Lower lobe of right lung (tissue), 2 donors: ENCODE data around the gene KIAA0825. TPM values are rescaled to one million over a fixed set of nuclear protein-coding genes. Genes with fewer than 3 reads are reported as not detected.

Source experiments
- ATAC-seq, 2 donors: fragments of 200-7000 bp; cut with Tn5 transposase; one replicate each; pipeline ENCODE4 v1.9.1; 2020 to 2022; ENCODE audit warnings: mild to moderate bottlenecking in 2 of 2, moderate library complexity in 2 of 2
- DNase-seq: peaks from one replicate; pipeline ENCODE4 v3.0.0-alpha.2; 2020
- H3K27ac ChIP-seq: fragments of 200-600 bp; one replicate; pipeline ENCODE4 v1.8.0; 2022
- H3K27me3 ChIP-seq: fragments of 200-600 bp; one replicate; pipeline ENCODE4 v1.8.0; 2022; ENCODE audit warnings: low read depth
- H3K36me3 ChIP-seq: fragments of 200-600 bp; one replicate; pipeline ENCODE4 v1.8.0; 2022; ENCODE audit warnings: mild to moderate bottlenecking
- H3K4me1 ChIP-seq: fragments of 200-600 bp; one replicate; pipeline ENCODE4 v1.8.0; 2022
- H3K4me3 ChIP-seq: fragments of 200-600 bp; one replicate; pipeline ENCODE4 v1.8.0; 2022; ENCODE audit warnings: mild to moderate bottlenecking
- H3K9me3 ChIP-seq: fragments of 200-600 bp; one replicate; pipeline ENCODE4 v1.8.0; 2022
- intact Hi-C: fragments of 100-400 bp; cut with DNase I; formaldehyde crosslinking; loops from one replicate; pipeline ENCODE4 v1.11.0; 2022
- total RNA-seq: library from RNA; stranded (reverse); fragmentation: NEBNext Ultra II Directional; extraction: Animal tissue kit (Norgen Biotek cat#: 25700); gene quantifications from one replicate; pipeline ENCODE4 v1.2.1, GENCODE V29; 2021
- TF ChIP-seq, protein P1 (sequence below): fragments of 200-600 bp; IDR thresholded peaks from one replicate; pipeline ENCODE4 v1.8.0; 2022; ENCODE audit warnings: antibody characterized with exemption, mild to moderate bottlenecking
- donor health status: DM: no; HTN: yes; CAD: no; lungs with severe emphysema.

Gene KIAA0825
- total RNA-seq, 1 donor from 2014 or later: 5.5 TPM

DNA sequence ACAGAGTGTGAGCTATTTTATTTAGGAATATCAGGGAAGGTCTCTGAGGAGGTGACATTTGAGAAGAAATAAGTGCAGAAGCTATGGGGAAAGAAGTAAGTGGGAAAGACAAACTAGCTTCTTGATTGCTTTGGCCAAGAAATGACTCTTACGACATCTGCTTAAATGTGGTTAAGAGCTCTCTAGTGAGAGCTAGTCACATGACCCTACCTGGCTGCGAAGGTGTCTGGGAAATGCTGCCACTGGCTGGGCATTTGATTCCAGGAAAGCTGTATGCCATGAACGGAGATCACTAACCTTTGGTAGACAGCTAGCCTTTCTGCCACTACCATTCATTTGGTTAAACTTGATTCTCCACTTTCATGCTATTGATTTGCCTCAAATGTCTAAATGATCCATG lies 80.1 kb downstream of the KIAA0825 start:
- no peaks in the 10 kb centered on the region for H3K27me3 ChIP-seq
- H3K4me1 ChIP-seq: no peaks in the 10 kb centered on the region
- no peak overlapping the region for H3K4me3 ChIP-seq
- ATAC-seq: peak; percentile 48 to 71
- DNase-seq: no peak
- H3K27ac ChIP-seq: no peak overlapping the region
- H3K9me3 ChIP-seq: no peaks in the 10 kb centered on the region
- intact Hi-C loops: no loop called here
- TF ChIP-seq, protein P1, sequence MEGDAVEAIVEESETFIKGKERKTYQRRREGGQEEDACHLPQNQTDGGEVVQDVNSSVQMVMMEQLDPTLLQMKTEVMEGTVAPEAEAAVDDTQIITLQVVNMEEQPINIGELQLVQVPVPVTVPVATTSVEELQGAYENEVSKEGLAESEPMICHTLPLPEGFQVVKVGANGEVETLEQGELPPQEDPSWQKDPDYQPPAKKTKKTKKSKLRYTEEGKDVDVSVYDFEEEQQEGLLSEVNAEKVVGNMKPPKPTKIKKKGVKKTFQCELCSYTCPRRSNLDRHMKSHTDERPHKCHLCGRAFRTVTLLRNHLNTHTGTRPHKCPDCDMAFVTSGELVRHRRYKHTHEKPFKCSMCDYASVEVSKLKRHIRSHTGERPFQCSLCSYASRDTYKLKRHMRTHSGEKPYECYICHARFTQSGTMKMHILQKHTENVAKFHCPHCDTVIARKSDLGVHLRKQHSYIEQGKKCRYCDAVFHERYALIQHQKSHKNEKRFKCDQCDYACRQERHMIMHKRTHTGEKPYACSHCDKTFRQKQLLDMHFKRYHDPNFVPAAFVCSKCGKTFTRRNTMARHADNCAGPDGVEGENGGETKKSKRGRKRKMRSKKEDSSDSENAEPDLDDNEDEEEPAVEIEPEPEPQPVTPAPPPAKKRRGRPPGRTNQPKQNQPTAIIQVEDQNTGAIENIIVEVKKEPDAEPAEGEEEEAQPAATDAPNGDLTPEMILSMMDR: no peak
- no peaks in the 10 kb centered on the region for H3K36me3 ChIP-seq

DNA sequence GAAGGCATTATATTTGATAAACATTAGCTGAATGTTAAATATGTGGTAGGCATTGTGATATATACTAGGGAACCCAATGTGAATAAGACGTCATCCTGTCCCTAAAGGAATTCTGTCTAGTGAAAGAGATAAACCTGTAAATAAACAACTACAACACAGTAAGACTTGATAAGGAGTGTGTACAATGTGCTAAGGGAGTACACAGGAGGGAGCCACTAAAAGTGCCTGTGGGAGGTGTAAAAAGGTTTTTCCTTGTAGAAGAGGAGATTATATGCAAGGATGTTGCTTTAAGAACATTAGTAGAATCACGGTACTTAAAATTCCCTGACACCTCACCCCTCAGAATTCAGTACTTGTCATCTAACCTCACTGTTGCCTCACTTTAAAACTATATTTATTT lies 91.7 kb downstream of the KIAA0825 start:
- TF ChIP-seq, protein P1: no peak
- Histone ChIP-seq H3K27ac (no peak overlapping the region), H3K27me3 (no peaks in the 10 kb centered on the region), H3K36me3 (no peaks in the 10 kb centered on the region), H3K4me1 (no peaks in the 10 kb centered on the region), H3K4me3 (no peak overlapping the region), H3K9me3 (no peaks in the 10 kb centered on the region)
- intact Hi-C loops: no loop called here
- ATAC-seq (no peak), DNase-seq (no peak)

- ATAC-seq (peak; percentile 61 to 73), DNase-seq (no peak)
- TF ChIP-seq, protein P1: peak; percentile 61
- H3K9me3 ChIP-seq: no peaks in the 10 kb centered on the region
- H3K4me3 ChIP-seq: no peak overlapping the region
- intact Hi-C loops: no loop called here
- no peaks in the 10 kb centered on the region for H3K36me3 ChIP-seq
- no peaks in the 10 kb centered on the region for H3K4me1 ChIP-seq
- H3K27me3 ChIP-seq: no peaks in the 10 kb centered on the region
- H3K27ac ChIP-seq: no peak overlapping the region
Observed at GRCh38 chr5:94524841-94525697, 93.3 kb downstream of the KIAA0825 start.

DNA sequence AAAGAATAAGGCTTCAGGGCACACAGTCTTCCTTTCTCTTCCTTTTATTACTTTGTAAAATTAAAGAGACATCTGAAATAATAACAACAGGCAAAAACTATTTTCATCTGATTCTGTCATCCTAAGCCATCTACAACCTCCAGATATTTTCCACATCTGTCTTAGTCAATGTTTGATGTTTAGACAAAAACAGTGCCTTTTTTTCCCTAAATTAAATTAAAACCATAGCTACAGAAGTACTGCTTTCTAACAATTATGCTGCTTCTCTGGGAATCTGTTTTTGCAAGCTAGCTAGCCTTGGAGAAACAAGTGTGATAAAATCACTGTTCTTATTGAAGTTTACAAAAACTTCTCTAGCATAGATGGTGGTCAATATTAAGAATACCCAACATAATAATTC lies 95.4 kb downstream of the KIAA0825 start:
- TF ChIP-seq, protein P1: no peak
- intact Hi-C loops: no loop called here
- H3K4me3 ChIP-seq: no peak overlapping the region
- H3K4me1 ChIP-seq: no peaks in the 10 kb centered on the region
- no peaks in the 10 kb centered on the region for H3K9me3 ChIP-seq
- ATAC-seq (no peak), DNase-seq (no peak)
- no peak overlapping the region for H3K27ac ChIP-seq
- H3K27me3 ChIP-seq: no peaks in the 10 kb centered on the region
- no peaks in the 10 kb centered on the region for H3K36me3 ChIP-seq

GRCh38 chr5:94522117-94522516 lies 96.3 kb downstream of the KIAA0825 start:
- DNase-seq: no peak
- no peaks in the 10 kb centered on the region for H3K36me3 ChIP-seq
- H3K27me3 ChIP-seq: no peaks in the 10 kb centered on the region
- TF ChIP-seq, protein P1: no peak
- no peak overlapping the region for H3K27ac ChIP-seq
- intact Hi-C loops: no loop called here
- H3K4me1 ChIP-seq: no peaks in the 10 kb centered on the region
- H3K9me3 ChIP-seq: no peaks in the 10 kb centered on the region
- ATAC-seq: no peak
- H3K4me3 ChIP-seq: no peak overlapping the region
